GM18505 (cell line): ENCODE data around the gene F2RL2.

Experiments used
- ATAC-seq: cut with Tn5 transposase; IDR thresholded peaks from one replicate; pipeline ENCODE4 v1.9.1; 2021; ENCODE audit not compliant: unreplicated experiment
- POLR2A ChIP-seq: IDR thresholded peaks from 4 replicates; pipeline ENCODE4 v1.6.1; 2011; ENCODE audit warnings: borderline replicate concordance; ENCODE audit not compliant: insufficient read depth, insufficient read length; ENCODE audit errors: extremely low read depth

The F2RL2 gene

GRCh38 chr5:76641514-76642120 is 18.4 kb upstream of the F2RL2 start:
- TF ChIP-seq POLR2A: no peak
- no peak for ATAC-seq

DNA sequence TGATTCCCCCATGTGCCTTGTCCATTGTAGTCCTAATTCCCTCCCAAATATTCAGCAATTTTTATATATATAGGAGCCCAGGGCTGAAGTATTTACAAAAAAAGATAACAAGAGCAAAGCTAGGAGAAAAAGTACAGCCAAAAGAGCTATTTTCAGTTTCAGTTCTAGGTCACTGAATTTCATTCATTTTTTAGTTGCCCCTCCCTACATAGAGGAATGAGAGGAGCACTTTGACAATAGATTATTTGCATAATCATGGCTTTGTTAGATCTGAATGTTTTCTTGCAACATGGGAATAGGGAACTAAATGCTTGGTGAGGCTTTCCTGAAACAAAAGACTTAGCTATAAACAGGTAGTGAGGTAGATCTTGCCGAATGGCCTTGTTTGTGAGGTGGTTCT is 15.3 kb upstream of the F2RL2 start:
- ATAC-seq: no peak
- TF ChIP-seq POLR2A: no peak

- no peak for ATAC-seq
- no peak for TF ChIP-seq POLR2A
Observed at GRCh38 chr5:76637490-76637889, 14.3 kb upstream of the F2RL2 start.

GRCh38 chr5:76634661-76635060 is 11.5 kb upstream of the F2RL2 start:
- ATAC-seq: no peak
- TF ChIP-seq POLR2A: no peak

GRCh38 chr5:76626738-76627137 is 3.5 kb upstream of the F2RL2 start:
- ATAC-seq: no peak
- TF ChIP-seq POLR2A: no peak

GRCh38 chr5:76625087-76625815 is 2.0 kb upstream of the F2RL2 start:
- TF ChIP-seq POLR2A: no peak
- ATAC-seq: no peak

DNA sequence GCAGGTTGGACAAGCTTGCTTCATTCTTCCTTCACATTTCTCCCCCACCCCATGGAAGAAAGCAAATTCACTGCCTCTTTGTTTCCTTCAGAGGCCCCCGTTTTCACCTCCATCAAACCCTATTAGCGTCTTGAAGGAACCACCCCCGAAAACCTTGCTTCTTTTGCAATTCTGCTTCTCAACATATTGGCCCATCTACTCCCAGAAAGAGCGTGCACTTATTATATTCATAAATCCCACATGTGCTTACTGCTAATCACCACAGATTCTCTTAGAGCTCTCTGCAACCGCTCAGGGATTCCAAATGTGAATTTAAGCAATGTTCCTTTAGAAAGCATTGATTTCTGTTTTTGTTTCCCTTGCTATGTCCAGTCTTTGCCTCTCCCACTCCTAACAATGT is 1.1 kb downstream of the F2RL2 start:
- ATAC-seq: no peak
- TF ChIP-seq POLR2A: no peak

GRCh38 chr5:76620166-76620565 is 3.0 kb downstream of the F2RL2 start:
- ATAC-seq: no peak
- no peak for TF ChIP-seq POLR2A

DNA sequence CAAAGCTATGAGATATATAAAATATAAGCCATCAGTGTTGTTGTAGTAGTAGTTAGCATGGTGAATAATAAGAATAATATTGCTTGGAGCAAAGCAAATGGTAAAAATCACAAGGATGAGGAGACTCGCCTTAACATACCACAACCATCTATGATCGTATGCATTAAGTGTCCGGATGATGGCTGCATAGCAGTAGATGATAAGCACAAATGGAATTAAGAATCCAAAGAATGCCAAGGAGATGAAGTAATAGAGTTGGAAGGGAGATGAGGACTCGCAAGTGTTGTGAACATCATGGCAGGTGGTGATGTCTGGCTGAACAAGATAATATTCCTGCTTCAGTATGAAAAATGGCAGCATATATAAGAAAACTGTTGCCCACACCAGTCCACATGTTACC is 5.5 kb downstream of the F2RL2 start:
- no peak for ATAC-seq
- TF ChIP-seq POLR2A: no peak

DNA sequence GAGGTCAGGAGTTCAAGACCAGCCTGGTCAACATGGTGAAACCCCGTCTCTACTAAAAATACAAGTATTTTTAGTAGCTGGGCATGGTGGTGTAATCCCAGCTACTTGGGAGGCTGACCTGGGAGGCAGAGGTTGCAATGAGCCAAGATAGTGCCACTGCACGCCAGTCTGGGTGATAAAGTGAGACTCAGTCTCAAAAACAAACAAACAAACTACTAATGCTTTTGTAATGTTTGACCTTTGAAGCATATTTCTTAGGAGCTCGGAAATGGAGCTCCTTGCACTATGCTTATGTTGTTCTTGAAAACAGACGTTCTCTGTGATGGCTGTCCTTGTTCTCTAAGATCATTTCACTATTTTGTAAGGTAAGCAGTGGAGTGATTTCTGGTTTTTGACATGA is 6.0 kb downstream of the F2RL2 start:
- no peak for ATAC-seq
- no peak for TF ChIP-seq POLR2A

GRCh38 chr5:76616206-76616605 is 7.0 kb downstream of the F2RL2 start:
- no peak for TF ChIP-seq POLR2A
- ATAC-seq: no peak

- ATAC-seq: no peak
- TF ChIP-seq POLR2A: no peak
Observed at GRCh38 chr5:76615759-76616158, 7.4 kb downstream of the F2RL2 start.

DNA sequence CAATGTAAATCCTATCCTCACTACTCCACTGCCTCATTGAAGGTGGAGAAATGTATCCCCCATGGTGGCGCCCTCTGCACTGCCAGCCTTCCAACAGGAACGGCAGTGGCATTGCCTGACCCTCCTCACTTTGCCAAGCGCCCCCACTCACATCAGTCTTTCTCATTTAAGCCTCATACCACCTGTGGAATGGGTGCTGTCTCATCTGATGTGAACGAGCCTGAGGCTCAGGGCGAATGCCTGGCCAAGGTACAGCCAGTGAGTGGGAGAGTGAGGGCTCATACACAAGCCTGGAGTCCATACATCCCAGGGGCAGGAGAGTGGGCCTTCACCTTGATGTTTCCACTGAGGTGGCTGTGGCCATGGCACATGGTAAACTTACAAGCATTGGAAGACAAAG is 10.3 kb downstream of the F2RL2 start:
- no peak for TF ChIP-seq POLR2A
- ATAC-seq: no peak

DNA sequence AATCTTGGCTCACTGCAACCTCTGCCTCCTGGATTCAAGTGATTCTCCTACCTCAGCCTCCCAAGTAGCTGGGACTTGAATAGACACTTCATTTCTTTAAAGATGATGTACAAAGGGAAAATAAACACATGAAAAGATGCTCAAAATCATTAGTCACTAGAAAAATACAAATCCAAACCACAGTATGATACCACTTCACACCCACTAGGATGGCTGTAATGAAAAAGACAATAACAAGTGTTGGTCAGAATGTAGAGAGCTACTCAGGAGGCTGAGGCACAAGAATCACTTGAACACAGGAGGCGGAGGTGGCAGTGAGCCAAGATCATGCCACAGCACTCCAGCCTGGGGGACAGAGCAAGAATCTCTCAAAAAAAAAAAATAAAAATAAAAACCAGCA is 13.0 kb downstream of the F2RL2 start:
- ATAC-seq: no peak
- no peak for TF ChIP-seq POLR2A

DNA sequence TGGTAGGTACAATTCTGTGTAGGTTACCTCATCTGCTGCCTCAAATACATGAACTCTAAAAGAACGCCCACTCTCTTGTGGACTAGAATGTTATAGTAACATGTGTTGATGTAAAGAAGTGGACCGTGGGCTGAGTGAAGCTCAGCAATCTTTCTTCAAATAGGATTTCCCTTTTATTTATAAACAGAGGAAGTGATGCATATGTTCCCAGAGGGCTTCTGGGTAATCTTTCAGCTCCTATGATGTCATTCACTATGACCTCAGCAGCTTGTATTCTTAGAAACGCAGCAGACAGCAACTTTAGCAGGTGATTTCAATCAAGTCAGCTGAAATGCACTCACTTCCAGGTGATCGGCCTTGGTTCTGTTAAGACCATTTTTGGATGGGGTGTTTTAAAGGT is 14.4 kb downstream of the F2RL2 start:
- no peak for TF ChIP-seq POLR2A
- ATAC-seq: peak; percentile 40

DNA sequence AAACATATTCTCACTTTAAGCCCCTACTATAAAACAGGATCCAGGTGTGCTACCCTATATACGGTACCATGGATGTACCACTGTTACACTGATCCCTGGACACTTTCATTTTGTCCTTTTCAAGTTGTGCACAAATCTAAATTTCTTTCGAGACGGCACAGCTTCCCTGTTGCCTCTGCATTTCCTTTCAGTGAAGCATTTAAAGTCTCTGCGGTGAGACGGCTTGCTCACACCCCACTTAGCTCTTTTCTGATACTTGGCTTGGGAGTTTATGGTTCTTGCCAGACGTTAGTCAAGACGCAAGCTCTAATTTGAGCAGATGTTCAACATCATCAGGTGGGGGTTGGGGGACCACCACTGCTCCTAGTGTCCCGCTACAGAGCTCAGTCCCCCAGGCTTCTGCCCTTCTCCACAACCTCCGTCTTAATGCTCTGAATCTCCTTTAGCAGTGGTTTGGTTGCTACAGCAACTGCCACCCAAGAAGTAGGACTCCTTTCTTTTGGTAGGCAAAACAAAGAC is 15.8 kb downstream of the F2RL2 start:
- ATAC-seq: peak; percentile 50
- no peak for TF ChIP-seq POLR2A
